ENCODE results near the gene RABEP1. TPM values are rescaled to one million over a fixed set of nuclear protein-coding genes. Genes with fewer than 3 reads are reported as not detected.
A peak's percentile ranks its signal among the peaks of the same experiment; 100 is the strongest.

The RABEP1 gene
- total RNA-seq, 1 donor from 2014 or later = 53.9 TPM

- DNase-seq = peak; percentile 33
Measured at GRCh38 chr17:5282642-5283217, 646 bp downstream of the RABEP1 start.

- DNase-seq = peak; percentile 18
Measured at GRCh38 chr17:5283571-5284315, 1.7 kb downstream of the RABEP1 start.

GRCh38 chr17:5284681-5285080 lies 2.6 kb downstream of the RABEP1 start:
- no peak for DNase-seq

- DNase-seq = no peak
Measured at GRCh38 chr17:5286846-5287245, 4.8 kb downstream of the RABEP1 start.

- no peak for DNase-seq
Measured at GRCh38 chr17:5291683-5292350, 9.7 kb downstream of the RABEP1 start.

GRCh38 chr17:5297245-5297644 lies 15.2 kb downstream of the RABEP1 start:
- DNase-seq = no peak

- DNase-seq = no peak
Measured at GRCh38 chr17:5299383-5299782, 17.3 kb downstream of the RABEP1 start.

- DNase-seq = no peak
Measured at GRCh38 chr17:5304636-5305035, 22.6 kb downstream of the RABEP1 start.

GRCh38 chr17:5309851-5310250 lies 27.8 kb downstream of the RABEP1 start:
- DNase-seq = no peak

GRCh38 chr17:5325851-5326250 lies 43.8 kb downstream of the RABEP1 start:
- DNase-seq = no peak

GRCh38 chr17:5329784-5330557 lies 47.9 kb downstream of the RABEP1 start:
- DNase-seq = no peak

GRCh38 chr17:5330981-5331380 lies 48.9 kb downstream of the RABEP1 start:
- no peak for DNase-seq

- no peak for DNase-seq
Measured at GRCh38 chr17:5331506-5331905, 49.4 kb downstream of the RABEP1 start.

- DNase-seq = no peak
Measured at GRCh38 chr17:5344914-5345313, 62.8 kb downstream of the RABEP1 start.

GRCh38 chr17:5352681-5353289 lies 70.7 kb downstream of the RABEP1 start:
- DNase-seq = no peak

- DNase-seq = no peak
Measured at GRCh38 chr17:5354310-5354709, 72.2 kb downstream of the RABEP1 start.

- DNase-seq = no peak
Measured at GRCh38 chr17:5354886-5355415, 72.9 kb downstream of the RABEP1 start.

- DNase-seq = no peak
Measured at GRCh38 chr17:5355421-5356129, 73.5 kb downstream of the RABEP1 start.

- no peak for DNase-seq
Measured at GRCh38 chr17:5361426-5361825, 79.3 kb downstream of the RABEP1 start.

GRCh38 chr17:5362162-5362811 lies 80.2 kb downstream of the RABEP1 start:
- no peak for DNase-seq

- no peak for DNase-seq
Measured at GRCh38 chr17:5364156-5364555, 82.1 kb downstream of the RABEP1 start.
